ENCODE data around the gene ARHGAP6. TPM values are rescaled to one million over a fixed set of nuclear protein-coding genes. Genes with fewer than 3 reads are reported as not detected.

Gene ARHGAP6
- total RNA-seq, 1 experiment from 2014 or later: 0.07 TPM

- H4K91ac ChIP-seq (ENCODE audit: insufficient read length, low read depth, low read length): no peak overlapping the region
- no CpG with 5 or more reads among the region's 10 CpGs for WGBS (ENCODE audit: extremely low coverage, insufficient read length, low lambda C conversion rate)
- H3K18ac ChIP-seq (ENCODE audit: insufficient read length, low read depth, low read length): no peak overlapping the region
- no peak overlapping the region for H3K14ac ChIP-seq (ENCODE audit: insufficient read depth, low read length)
- H3K27me3 Mint-ChIP-seq (ENCODE audit: low read depth): no peaks in the 10 kb centered on the region
- no peak overlapping the region for H3K4ac ChIP-seq (ENCODE audit: low read depth, low read length)
- H3K79me1 ChIP-seq (ENCODE audit: insufficient read depth, low read depth, low read length, poor library complexity, severe bottlenecking): no peaks in the 10 kb centered on the region
- TF ChIP-seq CTCF (conservative IDR thresholded peaks at IDR 0.05): peak; percentile 65
- H3K4me1 Mint-ChIP-seq: peaks cover 8 to 12% of the 10 kb centered on the region in 2 experiments; a peak in 2 of 4 replicates
- peaks cover 49 to 64% of the 10 kb centered on the region in 2 experiments for H3K9me3 Mint-ChIP-seq
- H3K79me2 ChIP-seq (ENCODE audit: insufficient read depth, low read length): no peaks in the 10 kb centered on the region
- no peaks in the 10 kb centered on the region for H4K20me1 ChIP-seq (ENCODE audit: control insufficient read depth, insufficient read depth, insufficient read length)
- H4K5ac ChIP-seq (ENCODE audit: insufficient read length, low read depth, low read length): no peak overlapping the region
- no peaks in the 10 kb centered on the region for H3K23me2 ChIP-seq (ENCODE audit: insufficient read length, low read depth, low read length, poor library complexity, severe bottlenecking)
- H3K9ac ChIP-seq (ENCODE audit: extremely low read depth, insufficient read length, low read length): no peak overlapping the region
- no peak overlapping the region for H3K27ac ChIP-seq (ENCODE audit: insufficient read length, low read depth, low read length)
- no peak overlapping the region for H2BK5ac ChIP-seq (ENCODE audit: insufficient read length, low read length)
- no peak overlapping the region for H2AK5ac ChIP-seq (ENCODE audit: insufficient read length, low read length)
- H3T11ph ChIP-seq (ENCODE audit: low read length): no peak overlapping the region
- peaks cover 0 to 2% (median 0%) of the 10 kb centered on the region in 3 experiments; a peak in 1 of 7 replicates for H3K36me3 Mint-ChIP-seq (ENCODE audit: insufficient read depth in 1 of 3, low read depth in 3 of 3)
- H2BK120ac ChIP-seq (ENCODE audit: low read depth, low read length, poor library complexity, severe bottlenecking): no peak overlapping the region
- no peak overlapping the region for H2BK15ac ChIP-seq (ENCODE audit: low read depth, low read length)
- H2AFZ ChIP-seq (ENCODE audit: low read length): no peak overlapping the region
- H2BK20ac ChIP-seq (ENCODE audit: low read depth, low read length, poor library complexity, severe bottlenecking): no peak overlapping the region
- no peaks in the 10 kb centered on the region for H3K9me3 ChIP-seq (ENCODE audit: control insufficient read depth, low read depth, low read length)
- no peak overlapping the region for H3K27ac Mint-ChIP-seq
- no peaks in the 10 kb centered on the region for H3K27me3 ChIP-seq (ENCODE audit: insufficient read depth, low read length)
- H3K4me2 ChIP-seq (ENCODE audit: insufficient read depth, insufficient read length, low read length): no peak overlapping the region
- H4K8ac ChIP-seq (replicated peaks; ENCODE audit: insufficient read length, low read depth, low read length): no peak overlapping the region
- H3K4me3 Mint-ChIP-seq: no peak overlapping the region
- peaks cover 3% of the 10 kb centered on the region; the same call in 1 of the 2 replicates for H3K4me1 ChIP-seq (ENCODE audit: insufficient read depth, low read length)
- no peak overlapping the region for H2BK12ac ChIP-seq (ENCODE audit: insufficient read length, low read depth, low read length)
- no peak overlapping the region for H3K56ac ChIP-seq (ENCODE audit: insufficient read length, low read depth, low read length)
- no peak overlapping the region for H3K23ac ChIP-seq (ENCODE audit: insufficient read length, low read depth, low read length)
- DNase-seq: peak; percentile 30
Measured at GRCh38 chrX:11100281-11101035, 565.3 kb downstream of the ARHGAP6 start.

All from H9 (cell line).